Chondrocyte (in vitro differentiated cells): ENCODE data around the gene MEGF6. TPM values are rescaled to one million over a fixed set of nuclear protein-coding genes. Genes with fewer than 3 reads are reported as not detected.
A peak's percentile ranks its signal among the peaks of the same experiment; 100 is the strongest.

Source experiments
- DNase-seq: peaks from one replicate; pipeline ENCODE4 v3.0.0; 2021; ENCODE audit warnings: mixed read lengths, low spot score
- H3K27ac Mint-ChIP-seq: one replicate; pipeline ENCODE4 v1.8.0; 2021; ENCODE audit warnings: mild to moderate bottlenecking, moderate library complexity, mixed read lengths; ENCODE audit not compliant: unreplicated experiment
- H3K27me3 Mint-ChIP-seq: 2 replicates; pipeline ENCODE4 v1.8.0; 2021; ENCODE audit warnings: low read depth, mixed read lengths
- H3K36me3 Mint-ChIP-seq: 2 replicates; pipeline ENCODE4 v1.8.0; 2021; ENCODE audit warnings: low read depth, mixed read lengths
- H3K4me1 Mint-ChIP-seq: 2 replicates; pipeline ENCODE4 v1.8.0; 2021; ENCODE audit warnings: low read depth, mild to moderate bottlenecking, mixed read lengths
- H3K4me3 Mint-ChIP-seq: one replicate; pipeline ENCODE4 v1.8.0; 2021; ENCODE audit warnings: mild to moderate bottlenecking, moderate library complexity, mixed read lengths; ENCODE audit not compliant: unreplicated experiment
- H3K9me3 Mint-ChIP-seq: 2 replicates; pipeline ENCODE4 v1.8.0; 2021; ENCODE audit warnings: low read depth, mixed read lengths
- total RNA-seq: library from RNA; stranded (reverse); gene quantifications from 3 replicates; pipeline ENCODE4 v1.2.1, GENCODE V29; 2021
- TF ChIP-seq, protein P1 (sequence below): fragments of 200-600 bp; sonication (generic); IDR thresholded peaks from 2 replicates; pipeline ENCODE4 v1.5.0; 2021; ENCODE audit warnings: antibody characterized with exemption, mild to moderate bottlenecking, moderate library complexity

MEGF6 gene
- total RNA-seq, 1 donor from 2014 or later = 328 TPM

DNA sequence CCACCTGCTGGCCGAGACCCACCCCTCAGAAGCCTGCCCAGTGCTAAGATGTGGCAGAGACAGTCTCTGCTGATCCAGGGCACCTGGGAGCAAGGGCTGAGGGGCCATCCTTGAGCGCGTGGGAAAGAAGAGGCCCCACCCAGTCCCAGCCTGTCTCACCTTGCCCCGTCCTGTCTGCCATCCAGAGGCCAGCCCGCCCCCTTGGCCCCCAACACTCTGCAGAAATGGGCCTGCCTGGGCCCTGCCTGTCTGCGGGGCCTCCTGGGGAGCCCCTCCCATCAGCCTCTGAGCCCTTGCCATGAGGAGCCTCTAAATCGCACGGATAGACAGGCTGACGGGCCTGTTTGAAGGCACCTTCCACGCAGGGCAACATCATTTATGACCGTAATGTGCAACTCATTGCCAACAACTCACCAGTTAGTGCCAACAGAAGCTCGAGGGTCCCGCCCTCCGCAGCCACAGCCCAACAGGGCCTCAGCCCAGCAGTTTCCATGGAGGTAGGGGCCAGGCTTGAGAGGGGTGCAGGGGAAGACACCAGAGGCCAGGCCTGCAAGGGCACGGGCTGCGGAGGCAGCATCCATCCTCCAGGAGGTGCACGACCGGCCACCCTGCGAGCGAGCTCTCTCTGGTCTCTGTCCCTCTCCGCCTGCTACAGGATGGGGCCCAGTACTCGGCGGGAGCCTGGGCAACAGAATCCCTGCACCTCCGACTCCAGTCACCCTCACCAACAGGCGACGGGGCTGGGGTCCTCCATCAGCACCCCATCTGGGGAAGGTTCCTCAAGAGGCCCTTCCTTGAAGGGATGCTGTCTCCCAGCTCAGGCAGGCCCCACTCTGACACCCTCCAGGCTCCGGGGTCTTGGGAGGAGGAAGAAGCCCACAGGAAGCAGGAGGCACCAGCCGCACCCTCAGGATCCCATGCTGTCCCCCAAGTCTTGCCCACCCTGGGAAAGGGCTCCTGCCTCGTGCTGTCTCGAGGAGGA lies 78.0 kb downstream of the MEGF6 start:
- H3K4me1 Mint-ChIP-seq = peaks cover 28% of the 10 kb centered on the region
- no peak overlapping the region for H3K27ac Mint-ChIP-seq
- DNase-seq = no peak
- H3K36me3 Mint-ChIP-seq = no peaks in the 10 kb centered on the region
- H3K27me3 Mint-ChIP-seq = no peaks in the 10 kb centered on the region
- H3K9me3 Mint-ChIP-seq = no peaks in the 10 kb centered on the region
- TF ChIP-seq, protein P1, sequence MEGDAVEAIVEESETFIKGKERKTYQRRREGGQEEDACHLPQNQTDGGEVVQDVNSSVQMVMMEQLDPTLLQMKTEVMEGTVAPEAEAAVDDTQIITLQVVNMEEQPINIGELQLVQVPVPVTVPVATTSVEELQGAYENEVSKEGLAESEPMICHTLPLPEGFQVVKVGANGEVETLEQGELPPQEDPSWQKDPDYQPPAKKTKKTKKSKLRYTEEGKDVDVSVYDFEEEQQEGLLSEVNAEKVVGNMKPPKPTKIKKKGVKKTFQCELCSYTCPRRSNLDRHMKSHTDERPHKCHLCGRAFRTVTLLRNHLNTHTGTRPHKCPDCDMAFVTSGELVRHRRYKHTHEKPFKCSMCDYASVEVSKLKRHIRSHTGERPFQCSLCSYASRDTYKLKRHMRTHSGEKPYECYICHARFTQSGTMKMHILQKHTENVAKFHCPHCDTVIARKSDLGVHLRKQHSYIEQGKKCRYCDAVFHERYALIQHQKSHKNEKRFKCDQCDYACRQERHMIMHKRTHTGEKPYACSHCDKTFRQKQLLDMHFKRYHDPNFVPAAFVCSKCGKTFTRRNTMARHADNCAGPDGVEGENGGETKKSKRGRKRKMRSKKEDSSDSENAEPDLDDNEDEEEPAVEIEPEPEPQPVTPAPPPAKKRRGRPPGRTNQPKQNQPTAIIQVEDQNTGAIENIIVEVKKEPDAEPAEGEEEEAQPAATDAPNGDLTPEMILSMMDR = peak; percentile 26
- no peak overlapping the region for H3K4me3 Mint-ChIP-seq

DNA sequence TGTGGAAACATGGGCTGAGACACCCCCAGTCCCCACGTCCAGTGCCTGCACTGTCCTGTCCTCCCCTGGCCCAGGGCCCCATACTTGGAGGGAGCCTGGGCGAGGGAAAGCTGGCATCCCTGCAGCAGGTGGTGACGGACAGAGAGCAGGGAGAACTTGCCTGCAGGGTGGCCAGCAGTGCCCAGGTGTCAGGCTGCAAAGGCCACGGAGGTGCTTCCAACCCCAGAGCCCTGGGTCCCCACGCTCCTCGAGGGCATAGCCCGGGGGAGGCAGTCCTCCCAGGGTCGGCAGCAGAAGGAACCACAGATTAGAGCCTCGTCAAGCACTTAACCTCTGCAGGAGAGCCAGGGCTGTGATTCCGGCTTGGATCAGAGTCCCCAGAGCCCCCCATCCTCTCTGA lies 79.4 kb downstream of the MEGF6 start:
- Mint-ChIP-seq H3K27me3 (no peaks in the 10 kb centered on the region), H3K27ac (no peak overlapping the region), H3K36me3 (no peaks in the 10 kb centered on the region), H3K9me3 (no peaks in the 10 kb centered on the region), H3K4me3 (no peak overlapping the region), H3K4me1 (peaks cover 41% of the 10 kb centered on the region)
- DNase-seq = no peak
- TF ChIP-seq, protein P1 = no peak

DNA sequence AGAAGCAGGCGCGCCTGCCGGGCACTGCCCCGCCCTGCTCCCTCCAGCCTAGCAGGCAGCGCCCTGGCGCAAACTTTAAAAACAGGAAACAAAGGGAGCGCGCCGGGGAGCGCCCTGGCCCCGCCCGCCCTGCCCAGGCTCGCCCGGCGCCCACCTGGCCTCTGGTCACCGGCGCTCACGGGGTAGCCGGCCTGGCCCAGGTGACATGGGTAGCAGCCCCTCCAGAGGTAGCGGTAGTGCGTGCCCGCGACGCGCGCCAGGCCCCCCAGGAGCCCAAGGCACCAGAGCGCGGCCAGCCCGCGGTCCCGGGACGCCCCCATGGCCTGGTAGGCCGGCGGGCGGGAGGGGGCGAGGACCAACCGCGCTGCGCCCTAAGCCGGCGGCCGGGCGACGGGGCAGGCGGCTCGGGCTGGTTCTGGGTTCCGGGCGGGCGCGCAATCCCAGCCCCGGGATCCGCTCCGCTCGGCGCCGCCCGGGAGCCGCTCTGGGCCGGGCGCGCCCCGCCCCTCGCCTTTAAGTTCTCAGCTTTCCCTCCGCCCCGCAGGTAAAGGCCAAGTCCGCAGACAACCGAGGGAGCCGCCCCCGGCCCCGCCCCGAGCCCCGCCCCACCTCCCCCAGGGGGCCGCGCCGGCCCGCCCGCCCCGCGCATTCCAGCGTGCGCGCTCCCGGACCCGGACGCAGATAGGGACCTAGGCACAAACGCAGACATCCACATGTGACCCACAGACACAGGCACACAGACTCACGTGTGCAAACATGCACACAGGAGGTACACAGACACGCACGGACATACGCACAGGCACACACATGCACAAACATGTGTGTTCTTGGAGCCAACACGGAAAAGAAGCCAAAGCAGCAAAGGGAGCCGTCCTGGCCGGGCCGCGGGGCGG lies 80.1 kb downstream of the MEGF6 start:
- DNase-seq = no peak
- Mint-ChIP-seq H3K36me3 (no peaks in the 10 kb centered on the region), H3K4me3 (peak overlapping the region; percentile 78), H3K27ac (peak overlapping the region; percentile 78), H3K9me3 (no peaks in the 10 kb centered on the region), H3K4me1 (peaks cover 46% of the 10 kb centered on the region), H3K27me3 (no peaks in the 10 kb centered on the region)
- TF ChIP-seq, protein P1 = no peak

DNA sequence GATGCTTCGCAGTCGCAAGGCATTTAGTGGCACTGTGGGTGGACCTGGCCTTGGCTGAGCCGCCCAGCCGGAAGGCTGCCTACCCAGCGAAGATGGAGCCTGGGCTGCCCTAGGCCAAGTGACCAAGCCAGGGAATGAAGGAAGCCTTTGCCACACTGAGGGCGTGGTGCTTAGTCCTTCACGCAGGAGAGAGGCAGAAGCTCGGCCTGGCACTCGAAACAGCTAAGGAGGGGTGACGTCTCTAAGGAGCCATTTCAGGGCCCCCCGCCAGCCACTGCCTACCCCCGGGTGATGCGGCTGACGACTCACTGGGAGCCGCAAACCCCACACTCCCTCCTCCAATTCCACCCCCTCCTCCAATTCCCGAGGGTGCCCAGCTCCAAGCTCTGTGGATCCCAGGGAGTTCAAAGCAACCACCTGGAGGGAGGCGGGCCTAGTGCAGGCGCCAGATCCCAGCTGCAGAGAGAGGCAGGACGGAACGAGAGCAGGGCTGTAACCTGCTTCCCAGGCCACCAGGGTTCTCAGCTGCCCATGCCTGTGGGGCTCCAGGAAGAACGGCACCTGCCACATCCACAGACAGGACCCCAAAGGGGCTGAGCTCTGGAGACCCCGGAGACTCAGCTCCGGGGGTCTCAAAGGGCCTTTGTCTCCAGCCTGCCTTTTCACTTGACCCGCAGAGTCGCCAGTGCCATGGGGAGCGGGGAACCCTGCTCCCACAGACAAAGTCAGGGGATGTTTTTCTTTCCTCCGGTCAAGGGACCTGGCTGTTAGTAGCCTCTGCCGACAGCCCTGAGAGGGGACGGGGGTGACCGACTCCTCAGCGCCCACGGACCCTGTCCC lies 81.0 kb downstream of the MEGF6 start:
- TF ChIP-seq, protein P1 = peak; percentile 37
- H3K27ac Mint-ChIP-seq = peak overlapping the region; percentile 61
- H3K4me3 Mint-ChIP-seq = peak overlapping the region; percentile 78
- no peak for DNase-seq
- H3K27me3 Mint-ChIP-seq = no peaks in the 10 kb centered on the region
- peaks cover 48% of the 10 kb centered on the region for H3K4me1 Mint-ChIP-seq
- no peaks in the 10 kb centered on the region for H3K36me3 Mint-ChIP-seq
- H3K9me3 Mint-ChIP-seq = no peaks in the 10 kb centered on the region
